Fibroblast of mammary gland (primary cell): Measurements from ENCODE around the gene CCDC102A.
A peak's percentile ranks its signal among the peaks of the same experiment; 100 is the strongest.

Source experiments
- DNase-seq: peaks from one replicate; pipeline ENCODE4 v3.0.0-alpha.2; 2010; ENCODE audit warnings: low read depth
- H3K4me3 ChIP-seq: 2 replicates; pipeline ENCODE4 v1.5.1; 2011; ENCODE audit warnings: low read depth, mild to moderate bottlenecking, low read length, moderate library complexity; ENCODE audit not compliant: control insufficient read depth
- CTCF ChIP-seq: conservative IDR thresholded peaks from 2 replicates; pipeline ENCODE4 v1.5.1; 2011; ENCODE audit warnings: low read depth, low read length, inconsistent platforms; ENCODE audit not compliant: control insufficient read depth, insufficient read depth

The CCDC102A gene

GRCh38 chr16:57537194-57537505, 779 bp upstream of the CCDC102A start:
- peak; percentile 7 for DNase-seq
- peak overlapping the region; percentile 52 for H3K4me3 ChIP-seq
- TF ChIP-seq CTCF: no peak

- DNase-seq: peak; percentile 79
- TF ChIP-seq CTCF: no peak
Measured at GRCh38 chr16:57535680-57536305, 578 bp downstream of the CCDC102A start.

GRCh38 chr16:57534881-57535658, 1.3 kb downstream of the CCDC102A start:
- TF ChIP-seq CTCF: no peak
- no peak for DNase-seq
- H3K4me3 ChIP-seq: peak overlapping the region; percentile 76

More at GRCh38 chr16:57535680-57536305, 578 bp downstream of the CCDC102A start:
- peak overlapping the region; percentile 76 for H3K4me3 ChIP-seq

- no peak for DNase-seq
- no peak for TF ChIP-seq CTCF
- H3K4me3 ChIP-seq: no peak overlapping the region
Measured at GRCh38 chr16:57534337-57534880, 2.0 kb downstream of the CCDC102A start.

GRCh38 chr16:57533431-57534336, 2.7 kb downstream of the CCDC102A start:
- TF ChIP-seq CTCF: no peak
- peak; percentile 4 for DNase-seq
- H3K4me3 ChIP-seq: no peak overlapping the region

- DNase-seq: no peak
- H3K4me3 ChIP-seq: no peak overlapping the region
- TF ChIP-seq CTCF: no peak
Measured at GRCh38 chr16:57532266-57532625, 4.1 kb downstream of the CCDC102A start.
